ENCODE measurements around the gene LRP2BP.

The LRP2BP gene
- total RNA-seq = 1.5 to 9.2 reads per million in 2 donors

- no peak for DNase-seq
These were observed at the start of gene LRP2BP for GRCh38 chr4:185395238-185395955. LRP2BP (minus strand) TSS chr4:185395924; CDS start chr4:185378186, 17,738 bp downstream.

GRCh38 chr4:185445209-185445608 lies 49.5 kb upstream of the LRP2BP start:
- DNase-seq = no peak

- DNase-seq = no peak
These were observed 45.8 kb upstream of the LRP2BP start for GRCh38 chr4:185441479-185441878.

- no peak for DNase-seq
These were observed 42.1 kb upstream of the LRP2BP start for GRCh38 chr4:185437809-185438208.

GRCh38 chr4:185435466-185435865 lies 39.7 kb upstream of the LRP2BP start:
- no peak for DNase-seq

GRCh38 chr4:185429660-185430059 lies 33.9 kb upstream of the LRP2BP start:
- no peak for DNase-seq

- DNase-seq = no peak
These were observed 31.4 kb upstream of the LRP2BP start for GRCh38 chr4:185426960-185427688.

GRCh38 chr4:185425647-185426352 lies 30.1 kb upstream of the LRP2BP start, which contains the start of gene UFSP2:
UFSP2 (minus strand) TSS chr4:185425964; CDS start chr4:185425868, 96 bp downstream.
- peak; percentile 87 for DNase-seq

GRCh38 chr4:185424905-185425646 lies 29.4 kb upstream of the LRP2BP start:
- DNase-seq = no peak

GRCh38 chr4:185421366-185422124 lies 25.8 kb upstream of the LRP2BP start:
- DNase-seq = no peak

- DNase-seq = no peak
These were observed 21.2 kb upstream of the LRP2BP start for GRCh38 chr4:185416955-185417354.

GRCh38 chr4:185412412-185412811 lies 16.7 kb upstream of the LRP2BP start:
- no peak for DNase-seq

GRCh38 chr4:185411849-185412248 lies 16.1 kb upstream of the LRP2BP start:
- DNase-seq = no peak

- no peak for DNase-seq
These were observed 12.7 kb upstream of the LRP2BP start for GRCh38 chr4:185408432-185408831.

GRCh38 chr4:185405296-185405999 lies 9.7 kb upstream of the LRP2BP start:
- DNase-seq = no peak

GRCh38 chr4:185404031-185404430 lies 8.3 kb upstream of the LRP2BP start:
- DNase-seq = no peak

- no peak for DNase-seq
These were observed 3.7 kb upstream of the LRP2BP start for GRCh38 chr4:185399466-185399865.

- no peak for DNase-seq
These were observed 2.9 kb upstream of the LRP2BP start for GRCh38 chr4:185398618-185399017.

- DNase-seq = no peak
These were observed 1.1 kb upstream of the LRP2BP start, which contains the start of gene ANKRD37 for GRCh38 chr4:185396724-185397385. ANKRD37 (plus strand) TSS chr4:185396841; CDS start chr4:185396924, 83 bp downstream.

- DNase-seq = peak; percentile 90
These were observed 416 bp upstream of the LRP2BP start for GRCh38 chr4:185395956-185396723.

Data from T-helper 9 cell (primary cell).